Measurements from ENCODE around the gene LMO3.

The LMO3 gene

GRCh38 chr12:16603260-16603915 is 2.6 kb downstream of the LMO3 start:
- H3K27me3 ChIP-seq (replicated peaks; ENCODE audit: insufficient read depth, low read length), result no peaks in the 10 kb centered on the region
- H3K4me1 ChIP-seq (ENCODE audit: low read length), result no peaks in the 10 kb centered on the region
- peaks cover 7% of the 10 kb centered on the region for H3F3A ChIP-seq (ENCODE audit: insufficient read depth, low read length)
- no peak overlapping the region for H2AFZ ChIP-seq (ENCODE audit: low read length)
- no peaks in the 10 kb centered on the region for H3K79me2 ChIP-seq (ENCODE audit: low read length)
- no peaks in the 10 kb centered on the region for H3K36me3 ChIP-seq (replicated peaks; ENCODE audit: insufficient read depth, low read length)
- H3K4me3 ChIP-seq (ENCODE audit: low read length), result no peak overlapping the region
- H3K9me2 ChIP-seq (replicated peaks; ENCODE audit: insufficient read depth, low read length), result no peaks in the 10 kb centered on the region
- H3K9me3 ChIP-seq (replicated peaks; ENCODE audit: insufficient read depth, low read length), result no peaks in the 10 kb centered on the region
- H3K27ac ChIP-seq (ENCODE audit: low read length), result no peak overlapping the region
- H4K20me1 ChIP-seq (ENCODE audit: insufficient read depth, low read length), result no peaks in the 10 kb centered on the region
- no peak overlapping the region for H3K4me2 ChIP-seq (ENCODE audit: low read depth, low read length)
- no peak for TF ChIP-seq EZH2phosphoT487 (IDR thresholded peaks at IDR 0.05; ENCODE audit: low read length)
- TF ChIP-seq, protein P1, sequence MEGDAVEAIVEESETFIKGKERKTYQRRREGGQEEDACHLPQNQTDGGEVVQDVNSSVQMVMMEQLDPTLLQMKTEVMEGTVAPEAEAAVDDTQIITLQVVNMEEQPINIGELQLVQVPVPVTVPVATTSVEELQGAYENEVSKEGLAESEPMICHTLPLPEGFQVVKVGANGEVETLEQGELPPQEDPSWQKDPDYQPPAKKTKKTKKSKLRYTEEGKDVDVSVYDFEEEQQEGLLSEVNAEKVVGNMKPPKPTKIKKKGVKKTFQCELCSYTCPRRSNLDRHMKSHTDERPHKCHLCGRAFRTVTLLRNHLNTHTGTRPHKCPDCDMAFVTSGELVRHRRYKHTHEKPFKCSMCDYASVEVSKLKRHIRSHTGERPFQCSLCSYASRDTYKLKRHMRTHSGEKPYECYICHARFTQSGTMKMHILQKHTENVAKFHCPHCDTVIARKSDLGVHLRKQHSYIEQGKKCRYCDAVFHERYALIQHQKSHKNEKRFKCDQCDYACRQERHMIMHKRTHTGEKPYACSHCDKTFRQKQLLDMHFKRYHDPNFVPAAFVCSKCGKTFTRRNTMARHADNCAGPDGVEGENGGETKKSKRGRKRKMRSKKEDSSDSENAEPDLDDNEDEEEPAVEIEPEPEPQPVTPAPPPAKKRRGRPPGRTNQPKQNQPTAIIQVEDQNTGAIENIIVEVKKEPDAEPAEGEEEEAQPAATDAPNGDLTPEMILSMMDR (IDR thresholded peaks at IDR 0.05; ENCODE audit: low read length), result no peak
- no peak for TF ChIP-seq EZH2 (optimal IDR thresholded peaks at IDR 0.05; ENCODE audit: low read depth, low read length)
- no peak overlapping the region for H3K9ac ChIP-seq (ENCODE audit: low read length)
- DNase-seq, result no peak

DNA sequence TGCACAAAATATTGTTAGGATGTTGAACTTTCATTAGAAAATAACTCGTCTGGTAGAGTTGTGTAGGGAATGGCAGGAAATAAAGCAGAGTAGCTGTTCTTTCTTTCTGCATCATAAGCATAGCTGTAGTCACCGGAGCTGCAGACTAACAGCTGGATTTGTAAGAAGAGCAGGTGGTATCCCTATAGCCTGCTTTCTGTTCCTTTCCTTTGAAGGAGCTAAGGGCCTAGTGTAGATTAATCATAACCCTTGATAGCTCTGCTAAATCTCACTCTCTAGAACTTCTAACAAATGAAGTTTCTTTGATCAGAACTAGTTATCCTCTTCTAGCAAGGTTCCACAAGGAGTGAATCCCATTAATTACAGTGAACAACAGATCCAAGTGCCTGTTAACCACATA is 3.5 kb downstream of the LMO3 start:
- no peak overlapping the region for H3K4me2 ChIP-seq (ENCODE audit: low read depth, low read length)
- H3K79me2 ChIP-seq (ENCODE audit: low read length), result no peaks in the 10 kb centered on the region
- H3K4me3 ChIP-seq (ENCODE audit: low read length), result no peak overlapping the region
- no peak overlapping the region for H2AFZ ChIP-seq (ENCODE audit: low read length)
- H3K27ac ChIP-seq (ENCODE audit: low read length), result no peak overlapping the region
- no peaks in the 10 kb centered on the region for H3K9me2 ChIP-seq (replicated peaks; ENCODE audit: insufficient read depth, low read length)
- TF ChIP-seq, protein P1 (IDR thresholded peaks at IDR 0.05; ENCODE audit: low read length), result no peak
- no peak for TF ChIP-seq EZH2phosphoT487 (IDR thresholded peaks at IDR 0.05; ENCODE audit: low read length)
- no peak for TF ChIP-seq EZH2 (optimal IDR thresholded peaks at IDR 0.05; ENCODE audit: low read depth, low read length)
- H3F3A ChIP-seq (ENCODE audit: insufficient read depth, low read length), result peaks cover 7% of the 10 kb centered on the region
- H3K4me1 ChIP-seq (ENCODE audit: low read length), result no peaks in the 10 kb centered on the region
- H4K20me1 ChIP-seq (ENCODE audit: insufficient read depth, low read length), result no peaks in the 10 kb centered on the region
- H3K9me3 ChIP-seq (replicated peaks; ENCODE audit: insufficient read depth, low read length), result no peaks in the 10 kb centered on the region
- no peak overlapping the region for H3K9ac ChIP-seq (ENCODE audit: low read length)
- no peak for DNase-seq
- H3K27me3 ChIP-seq (replicated peaks; ENCODE audit: insufficient read depth, low read length), result no peaks in the 10 kb centered on the region
- H3K36me3 ChIP-seq (replicated peaks; ENCODE audit: insufficient read depth, low read length), result no peaks in the 10 kb centered on the region

DNA sequence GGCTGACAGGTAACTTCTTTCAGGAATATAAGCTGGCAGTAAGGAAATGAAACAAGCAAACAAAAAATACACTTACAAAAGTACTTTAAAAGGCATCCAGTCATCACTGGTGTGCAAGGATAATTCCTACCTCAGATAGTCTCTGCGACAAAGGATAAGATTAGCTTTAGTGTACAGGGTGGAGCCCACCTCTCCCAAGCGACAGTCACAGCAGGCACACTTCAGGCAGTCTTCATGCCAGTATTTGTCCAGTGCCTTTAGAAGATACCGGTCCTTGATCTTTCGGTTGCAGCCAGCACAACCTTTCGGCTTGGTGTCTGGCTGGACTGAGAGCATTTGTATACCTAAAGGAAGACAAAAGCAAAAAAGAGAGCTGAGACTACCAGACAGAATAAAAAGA is 5.4 kb downstream of the LMO3 start:
- no peak for DNase-seq
- TF ChIP-seq, protein P1 (IDR thresholded peaks at IDR 0.05; ENCODE audit: low read length), result no peak
- no peak overlapping the region for H2AFZ ChIP-seq (ENCODE audit: low read length)

More for the DNA sequence above, 5.4 kb downstream of the LMO3 start:
- Histone ChIP-seq H3K4me3 (ENCODE audit: low read length) (no peak overlapping the region), H3K9me3 (replicated peaks; ENCODE audit: insufficient read depth, low read length) (no peaks in the 10 kb centered on the region), H3K27me3 (replicated peaks; ENCODE audit: insufficient read depth, low read length) (no peaks in the 10 kb centered on the region), H3K79me2 (ENCODE audit: low read length) (no peaks in the 10 kb centered on the region), H3K27ac (ENCODE audit: low read length) (no peak overlapping the region), H3K4me2 (ENCODE audit: low read depth, low read length) (no peak overlapping the region), H3K36me3 (replicated peaks; ENCODE audit: insufficient read depth, low read length) (no peaks in the 10 kb centered on the region), H3F3A (ENCODE audit: insufficient read depth, low read length) (no peaks in the 10 kb centered on the region), H3K9me2 (replicated peaks; ENCODE audit: insufficient read depth, low read length) (no peaks in the 10 kb centered on the region), H3K9ac (ENCODE audit: low read length) (no peak overlapping the region), H4K20me1 (ENCODE audit: insufficient read depth, low read length) (no peaks in the 10 kb centered on the region), H3K4me1 (ENCODE audit: low read length) (no peaks in the 10 kb centered on the region)

All from MM.1S (cell line).